Activated B cell treated with CpG ODN at 0.5 μM for 24 hours (primary cell): ENCODE results near the gene NDNF. TPM values are rescaled to one million over a fixed set of nuclear protein-coding genes. Genes with fewer than 3 reads are reported as not detected.

Source experiments
- ATAC-seq: fragments of 200-7000 bp; cut with Tn5 transposase; one replicate; pipeline ENCODE4 v1.10.0; 2021; ENCODE audit warnings: low read depth, mild to moderate bottlenecking, moderate library complexity
- CTCF ChIA-PET: fragments of 350-600 bp; sonication (Branson Sonifier 250); formaldehyde crosslinking; loops from one replicate; lab custom pipeline; 2021; ENCODE audit warnings: antibody characterized with exemption; lab: Charles Lee
- POLR2A ChIA-PET: fragments of 350-600 bp; sonication (Branson Sonifier 250); formaldehyde crosslinking; loops from one replicate; lab custom pipeline; 2021; ENCODE audit warnings: antibody characterized with exemption; lab: Charles Lee
- DNase-seq: peaks from one replicate; pipeline ENCODE4 v3.0.0; 2022
- H3K27ac Mint-ChIP-seq: one replicate; pipeline ENCODE4 v1.8.0; 2020; ENCODE audit warnings: mixed read lengths
- H3K27me3 Mint-ChIP-seq: one replicate; pipeline ENCODE4 v1.8.0; 2021; ENCODE audit warnings: mixed read lengths
- H3K36me3 Mint-ChIP-seq: one replicate; pipeline ENCODE4 v1.8.0; 2021; ENCODE audit warnings: low read depth, mixed read lengths
- H3K4me1 Mint-ChIP-seq: one replicate; pipeline ENCODE4 v1.8.0; 2021; ENCODE audit warnings: mixed read lengths
- H3K4me3 Mint-ChIP-seq: one replicate; pipeline ENCODE4 v1.8.0; 2020; ENCODE audit warnings: mild to moderate bottlenecking, mixed read lengths
- H3K9me3 Mint-ChIP-seq: one replicate; pipeline ENCODE4 v1.8.0; 2020; ENCODE audit warnings: mixed read lengths
- CTCF ChIP-seq: fragments of 200-600 bp; IDR thresholded peaks from one replicate; pipeline ENCODE4 v1.8.0; 2022; ENCODE audit warnings: antibody characterized with exemption, mild to moderate bottlenecking
- intact Hi-C: fragments of 100-400 bp; cut with micrococcal nuclease; formaldehyde crosslinking; loops from one replicate; pipeline ENCODE4 v1.15.1; 2024
- total RNA-seq: library from RNA; stranded (reverse); gene quantifications from 2 replicates; pipeline ENCODE4 v1.2.3, GENCODE V29; 2022

The NDNF gene
- total RNA-seq, 1 donor from 2014 or later, result not detected

DNA sequence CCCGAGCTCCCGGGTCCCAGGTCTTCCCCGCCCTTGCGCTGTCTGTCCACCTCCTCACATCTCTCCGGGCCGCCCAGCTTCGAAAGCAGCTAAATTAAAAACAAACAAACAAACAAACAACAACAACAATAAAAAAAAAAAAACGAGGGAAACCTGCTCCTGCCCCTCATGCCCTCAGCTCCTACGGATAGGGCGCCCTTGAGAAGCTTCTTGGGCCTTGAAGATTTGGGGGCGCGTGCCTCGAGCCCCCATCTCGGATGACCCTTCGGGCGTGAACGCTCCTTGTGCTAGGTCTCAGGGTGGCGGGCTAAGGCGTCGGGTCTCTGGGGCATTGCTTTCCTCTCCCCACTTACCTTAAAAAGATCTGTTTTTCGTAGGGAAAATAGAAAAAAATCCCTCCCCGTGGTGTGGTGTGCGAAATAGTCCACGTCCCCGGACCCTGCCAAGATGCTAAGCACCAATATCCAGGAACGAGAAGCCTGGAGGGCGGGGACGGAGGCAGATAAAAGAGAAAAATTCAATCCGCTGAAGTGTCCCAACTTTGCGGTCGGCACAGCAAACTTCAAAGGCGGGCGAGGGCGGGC is 603 bp downstream of the NDNF start:
- DNase-seq, result no peak
- Mint-ChIP-seq H3K36me3 (no peaks in the 10 kb centered on the region), H3K27me3 (peaks cover 56% of the 10 kb centered on the region), H3K4me3 (peak overlapping the region; percentile 35), H3K4me1 (peaks cover 24% of the 10 kb centered on the region), H3K9me3 (no peaks in the 10 kb centered on the region), H3K27ac (no peak overlapping the region)
- no peak for ATAC-seq
- ChIA-PET CTCF (no interaction called here), POLR2A (no interaction called here)
- intact Hi-C loops, result no loop called here
- no peak for TF ChIP-seq CTCF

- DNase-seq (no peak), ATAC-seq (no peak)
Observed at GRCh38 chr4:121070696-121071639, 1.4 kb downstream of the NDNF start.

GRCh38 chr4:121070274-121070673 is 2.1 kb downstream of the NDNF start:
- ATAC-seq (no peak), DNase-seq (no peak)
- Mint-ChIP-seq H3K27me3 (peaks cover 58% of the 10 kb centered on the region), H3K4me1 (peaks cover 24% of the 10 kb centered on the region), H3K4me3 (peak overlapping the region; percentile 2), H3K9me3 (no peaks in the 10 kb centered on the region), H3K36me3 (no peaks in the 10 kb centered on the region), H3K27ac (no peak overlapping the region)
- CTCF ChIA-PET, result no interaction called here
- no peak for TF ChIP-seq CTCF
- intact Hi-C loops, result no loop called here
- POLR2A ChIA-PET, result no interaction called here

More at GRCh38 chr4:121070696-121071639, 1.4 kb downstream of the NDNF start:
- CTCF ChIA-PET, result no interaction called here
- Mint-ChIP-seq H3K9me3 (no peaks in the 10 kb centered on the region), H3K36me3 (no peaks in the 10 kb centered on the region), H3K27me3 (peaks cover 56% of the 10 kb centered on the region), H3K4me3 (no peak overlapping the region), H3K4me1 (peaks cover 24% of the 10 kb centered on the region), H3K27ac (no peak overlapping the region)
- intact Hi-C loops, result no loop called here
- POLR2A ChIA-PET, result no interaction called here
- no peak for TF ChIP-seq CTCF

- Mint-ChIP-seq H3K4me3 (no peak overlapping the region), H3K27ac (no peak overlapping the region), H3K4me1 (peaks cover 24% of the 10 kb centered on the region), H3K9me3 (no peaks in the 10 kb centered on the region), H3K27me3 (peaks cover 54% of the 10 kb centered on the region), H3K36me3 (no peaks in the 10 kb centered on the region)
- ATAC-seq (no peak), DNase-seq (no peak)
- intact Hi-C loops, result no loop called here
- CTCF ChIA-PET, result no interaction called here
- TF ChIP-seq CTCF, result no peak
- POLR2A ChIA-PET, result no interaction called here
Observed at GRCh38 chr4:121069430-121069829, 2.9 kb downstream of the NDNF start.

DNA sequence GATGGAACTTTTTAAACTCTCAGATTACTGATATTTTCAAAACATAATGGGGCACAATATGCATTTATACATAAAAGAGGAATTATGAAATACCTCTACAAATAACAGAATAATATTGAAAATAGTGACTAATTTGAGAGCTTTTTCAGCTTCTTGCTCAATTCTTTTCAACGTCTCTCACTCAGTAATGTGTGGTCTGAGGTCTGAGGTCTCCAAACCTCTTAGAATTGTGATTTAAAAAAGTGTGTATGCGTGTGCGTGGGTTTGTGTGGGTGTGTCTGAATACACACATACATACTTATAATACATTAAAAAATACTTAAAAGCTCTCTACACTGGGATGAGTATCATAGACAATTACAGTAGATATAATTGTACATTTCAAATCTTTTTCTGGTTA is 7.9 kb downstream of the NDNF start:
- ATAC-seq (no peak), DNase-seq (no peak)
- ChIA-PET CTCF (no interaction called here), POLR2A (no interaction called here)
- no peaks in the 10 kb centered on the region for H3K36me3 Mint-ChIP-seq
- H3K27me3 Mint-ChIP-seq, result peaks cover 25% of the 10 kb centered on the region
- no peaks in the 10 kb centered on the region for H3K9me3 Mint-ChIP-seq
- H3K27ac Mint-ChIP-seq, result no peak overlapping the region
- H3K4me3 Mint-ChIP-seq, result no peak overlapping the region
- no peak for TF ChIP-seq CTCF
- no peaks in the 10 kb centered on the region for H3K4me1 Mint-ChIP-seq
- intact Hi-C loops, result no loop called here
